HUES48 (cell line): ENCODE results near the gene AQP7.

Experiments used
- H3K27ac ChIP-seq: one replicate; pipeline ENCODE4 v1.7.0; 2013; ENCODE audit warnings: low read depth, low read length, inconsistent platforms
- H3K27me3 ChIP-seq: 2 replicates; pipeline ENCODE4 v1.6.1; 2013; ENCODE audit warnings: mild to moderate bottlenecking, low read length; ENCODE audit not compliant: control insufficient read depth, insufficient read depth
- H3K36me3 ChIP-seq: 2 replicates; pipeline ENCODE4 v1.6.1; 2013; ENCODE audit warnings: low read length; ENCODE audit not compliant: control insufficient read depth, insufficient read depth
- H3K4me1 ChIP-seq: 2 replicates; pipeline ENCODE4 v1.6.1; 2013; ENCODE audit warnings: mild to moderate bottlenecking, low read length; ENCODE audit not compliant: control insufficient read depth, insufficient read depth
- H3K4me3 ChIP-seq: 2 replicates; pipeline ENCODE4 v1.5.1; 2013; ENCODE audit warnings: mild to moderate bottlenecking, low read depth, low read length
- H3K9ac ChIP-seq: 2 replicates; pipeline ENCODE4 v1.6.1; 2013; ENCODE audit warnings: mild to moderate bottlenecking, low read depth, low read length, moderate library complexity
- H3K9me3 ChIP-seq: 2 replicates; pipeline ENCODE4 v1.6.1; 2013; ENCODE audit warnings: low read length; ENCODE audit not compliant: control insufficient read depth, insufficient read depth

AQP7 gene

DNA sequence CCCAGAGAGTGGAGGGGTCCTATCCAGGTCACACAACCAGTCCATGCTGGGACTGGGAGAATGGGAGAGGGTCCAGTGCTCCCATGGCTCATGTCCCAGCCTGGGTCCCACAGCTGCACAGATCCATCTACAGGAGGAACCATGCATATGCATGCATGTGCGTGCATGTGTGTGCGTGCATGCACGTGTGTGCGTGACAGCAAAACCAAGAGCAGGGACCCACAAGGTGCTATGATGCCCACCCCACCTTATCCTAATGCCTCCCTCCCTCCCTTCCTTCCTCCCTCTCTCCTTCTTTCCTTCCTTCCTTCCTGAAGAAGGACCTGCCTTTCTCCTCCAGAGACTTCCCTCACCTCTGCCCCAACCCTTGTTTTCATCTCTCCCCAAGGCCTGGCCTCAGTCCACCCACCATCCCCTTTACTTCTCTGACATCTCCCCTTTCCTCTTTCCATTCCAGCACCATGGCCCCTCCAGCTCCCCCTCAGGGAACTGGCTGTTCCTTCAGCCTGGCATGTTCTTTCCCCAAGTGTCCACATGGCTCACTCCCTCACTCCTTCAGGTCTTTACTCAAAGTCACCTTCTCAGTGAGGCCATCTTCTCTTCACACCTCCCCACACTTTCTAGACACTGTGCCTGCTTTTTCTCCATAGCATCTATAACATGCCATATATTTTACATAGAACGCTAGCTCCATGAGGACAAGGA is 21.8 kb downstream of the AQP7 start:
- Histone ChIP-seq H3K4me1 (peaks cover 9% of the 10 kb centered on the region), H3K9ac (0 out of 2 replicates have a peak overlapping the region, but pooled peaks have one; percentile 45), H3K27ac (peak overlapping the region; percentile 83), H3K9me3 (no peaks in the 10 kb centered on the region), H3K36me3 (no peaks in the 10 kb centered on the region), H3K27me3 (no peaks in the 10 kb centered on the region), H3K4me3 (no peak overlapping the region)

DNA sequence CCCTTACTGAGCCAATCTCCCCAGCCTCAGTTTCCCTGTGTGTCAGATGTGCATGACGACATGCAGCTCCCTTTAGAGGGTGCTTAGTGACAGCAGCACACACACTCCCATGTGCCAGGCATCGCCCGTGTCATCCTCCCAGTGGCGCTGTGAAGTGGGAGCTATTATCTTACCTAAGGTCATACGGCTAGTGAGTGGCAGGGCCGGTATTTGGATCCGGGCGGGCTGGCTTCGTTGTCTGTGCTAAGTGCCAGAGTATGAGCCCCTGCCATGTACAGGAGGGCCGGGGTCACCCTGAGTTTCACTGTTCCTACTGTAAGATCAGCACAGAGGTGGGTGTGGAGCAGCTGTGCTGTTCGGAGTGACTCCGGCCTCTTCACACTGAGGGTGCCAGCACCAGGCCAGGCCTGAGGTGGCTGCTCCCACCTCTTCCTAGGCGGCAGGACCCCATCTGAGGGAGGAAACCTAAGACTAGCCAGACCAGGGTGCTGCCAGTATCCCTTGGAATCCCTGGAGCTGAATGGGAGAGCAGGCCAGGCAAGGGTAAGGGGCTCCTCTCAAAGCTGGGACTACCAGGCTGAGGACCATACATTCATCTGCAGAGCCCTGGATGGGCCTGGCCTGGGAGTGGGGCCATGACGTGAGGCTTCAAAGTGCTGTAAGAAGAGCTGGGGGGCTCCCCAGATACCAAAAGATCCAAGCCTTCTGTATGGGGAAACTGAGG is 22.5 kb downstream of the AQP7 start:
- Histone ChIP-seq H3K27ac (no peak overlapping the region), H3K4me1 (peaks cover 12% of the 10 kb centered on the region), H3K9ac (no peak overlapping the region), H3K9me3 (no peaks in the 10 kb centered on the region), H3K36me3 (no peaks in the 10 kb centered on the region), H3K4me3 (no peak overlapping the region), H3K27me3 (no peaks in the 10 kb centered on the region)

DNA sequence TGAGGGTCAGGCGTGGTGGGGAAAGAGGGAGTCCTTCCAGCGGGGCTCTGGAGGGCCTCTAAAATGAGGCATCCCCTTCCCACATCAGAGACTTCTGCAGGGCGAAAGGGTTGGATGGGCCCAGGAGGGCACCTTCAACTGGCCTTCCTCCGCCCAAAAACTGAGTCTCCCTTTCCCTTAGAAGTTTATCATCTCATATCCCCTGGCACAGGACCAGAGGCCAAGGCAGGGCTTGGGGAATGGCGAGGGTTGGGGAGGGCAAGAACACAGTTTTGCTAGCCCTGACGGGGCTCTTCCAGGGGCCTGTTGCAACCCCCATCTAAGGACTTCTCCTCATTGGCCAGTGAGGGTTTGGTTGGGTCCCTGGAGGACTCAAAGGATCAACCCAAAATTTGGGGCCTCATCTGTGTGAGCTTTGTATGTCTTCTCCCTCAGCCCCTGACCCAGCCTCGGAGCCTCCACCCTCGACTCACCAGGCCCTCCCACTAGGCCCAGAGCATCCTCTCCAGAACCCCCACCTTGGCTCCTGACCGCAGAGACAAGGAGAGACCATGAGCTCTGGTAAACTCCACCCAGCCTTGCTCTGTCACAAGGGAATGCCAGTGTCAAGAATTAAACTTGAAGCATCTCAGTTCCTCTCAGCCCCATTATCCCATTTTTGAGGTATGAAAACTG is 24.1 kb downstream of the AQP7 start:
- Histone ChIP-seq H3K36me3 (no peaks in the 10 kb centered on the region), H3K27me3 (no peaks in the 10 kb centered on the region)

DNA sequence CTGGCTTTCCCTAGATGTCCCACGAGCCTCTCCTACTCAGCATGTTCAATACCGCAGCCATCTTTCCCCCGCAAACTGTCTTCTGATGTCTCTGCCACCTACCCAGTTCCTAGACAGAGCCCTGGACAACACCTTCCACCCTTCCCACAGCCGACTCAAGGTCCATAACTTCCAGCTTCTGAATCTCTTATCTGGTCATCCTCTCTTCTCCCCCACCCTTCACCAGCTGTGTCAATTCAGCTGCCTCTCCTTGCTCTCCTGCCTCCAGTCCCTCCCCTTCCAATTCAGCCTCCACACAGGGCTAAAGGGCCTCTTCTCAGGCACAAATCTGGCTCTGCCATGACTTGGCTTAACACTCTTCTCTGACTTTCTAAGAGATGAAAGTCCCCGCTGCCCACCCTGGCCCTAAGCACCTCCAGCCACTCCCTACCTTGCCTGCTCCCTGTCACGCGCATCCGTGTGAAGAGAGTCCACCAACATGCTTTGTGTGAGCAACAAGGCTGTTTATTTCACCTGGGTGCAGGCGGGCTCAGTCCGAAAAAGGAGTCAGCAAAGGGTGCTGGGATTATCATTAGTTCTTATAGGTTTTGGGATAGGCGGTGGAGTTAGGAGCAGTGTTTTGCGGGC is 25.2 kb downstream of the AQP7 start:
- no peaks in the 10 kb centered on the region for H3K36me3 ChIP-seq
- H3K27ac ChIP-seq = no peak overlapping the region
- H3K9me3 ChIP-seq = no peaks in the 10 kb centered on the region
- H3K27me3 ChIP-seq = no peaks in the 10 kb centered on the region
- no peak overlapping the region for H3K9ac ChIP-seq
- peaks cover 11% of the 10 kb centered on the region for H3K4me1 ChIP-seq
- no peak overlapping the region for H3K4me3 ChIP-seq

More for the DNA sequence above, 24.1 kb downstream of the AQP7 start:
- no peak overlapping the region for H3K4me3 ChIP-seq
- H3K9me3 ChIP-seq = no peaks in the 10 kb centered on the region
- H3K4me1 ChIP-seq = peaks cover 12% of the 10 kb centered on the region
- no peak overlapping the region for H3K9ac ChIP-seq
- no peak overlapping the region for H3K27ac ChIP-seq

DNA sequence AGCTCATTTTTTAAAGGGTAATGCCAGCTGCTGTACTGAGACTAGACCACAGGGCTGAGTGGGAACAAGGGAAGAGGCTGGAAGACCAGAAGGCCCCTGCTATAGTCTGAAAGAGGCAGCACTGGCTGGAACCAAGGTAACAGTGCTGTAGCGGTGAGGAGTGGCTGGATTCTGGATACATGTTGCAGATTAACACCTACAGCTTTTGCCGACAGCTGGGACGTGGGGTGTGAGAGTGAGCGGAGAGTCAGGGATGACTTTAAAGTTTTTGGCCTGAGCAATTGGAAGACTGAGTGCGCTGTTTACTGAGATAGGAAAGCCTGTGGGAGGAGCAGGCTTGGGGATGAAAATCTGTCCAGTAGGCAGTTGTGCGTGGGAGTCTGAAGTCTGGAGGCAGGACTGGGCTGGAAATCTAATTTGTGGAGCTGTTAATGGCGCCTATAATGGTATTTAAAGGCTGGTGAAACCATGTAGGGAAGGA is 26.5 kb downstream of the AQP7 start:
- H3K27me3 ChIP-seq = no peaks in the 10 kb centered on the region
- H3K9ac ChIP-seq = no peak overlapping the region
- no peak overlapping the region for H3K27ac ChIP-seq
- H3K4me3 ChIP-seq = no peak overlapping the region
- peaks cover 6% of the 10 kb centered on the region; the same call in 1 of the 2 replicates for H3K36me3 ChIP-seq
- no peaks in the 10 kb centered on the region for H3K9me3 ChIP-seq
- peaks cover 5% of the 10 kb centered on the region for H3K4me1 ChIP-seq

DNA sequence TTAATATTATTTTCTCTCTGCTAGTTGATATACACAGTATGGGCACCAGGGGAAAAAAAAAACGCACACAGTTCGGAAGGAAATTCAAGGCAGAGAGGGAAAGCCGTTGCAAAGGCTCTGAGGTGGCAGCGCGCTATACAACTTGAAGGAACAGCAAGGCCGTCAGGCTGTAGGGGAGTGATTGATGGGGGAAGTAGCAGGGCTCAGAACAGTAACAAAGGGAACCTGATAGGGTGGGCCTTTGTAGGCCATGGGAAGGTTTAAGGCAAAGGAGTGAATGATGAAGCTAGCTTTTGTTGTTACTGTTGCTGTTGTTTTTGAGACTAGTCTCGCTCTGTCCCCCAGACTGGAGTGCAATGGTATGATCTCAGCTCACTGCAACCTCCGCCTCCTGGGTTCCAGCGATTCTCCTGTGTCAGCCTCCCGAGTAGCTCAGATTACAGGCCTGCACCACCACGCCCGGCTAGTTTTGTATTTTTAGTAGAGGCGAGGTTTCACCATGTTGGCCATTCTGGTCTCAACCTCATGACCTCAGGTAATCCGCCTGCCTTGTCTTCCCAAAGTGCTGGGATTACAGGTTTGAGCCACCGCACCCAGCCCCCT is 27.0 kb downstream of the AQP7 start:
- H3K9ac ChIP-seq = peak overlapping the region; percentile 76
- H3K27me3 ChIP-seq = no peaks in the 10 kb centered on the region
- peaks cover 12% of the 10 kb centered on the region for H3K36me3 ChIP-seq
- peak overlapping the region; percentile 8; the same call in 1 of the 2 replicates for H3K4me3 ChIP-seq
- no peaks in the 10 kb centered on the region for H3K9me3 ChIP-seq
- H3K27ac ChIP-seq = peak overlapping the region; percentile 65
- peaks cover 3% of the 10 kb centered on the region; the same call in 1 of the 2 replicates for H3K4me1 ChIP-seq

DNA sequence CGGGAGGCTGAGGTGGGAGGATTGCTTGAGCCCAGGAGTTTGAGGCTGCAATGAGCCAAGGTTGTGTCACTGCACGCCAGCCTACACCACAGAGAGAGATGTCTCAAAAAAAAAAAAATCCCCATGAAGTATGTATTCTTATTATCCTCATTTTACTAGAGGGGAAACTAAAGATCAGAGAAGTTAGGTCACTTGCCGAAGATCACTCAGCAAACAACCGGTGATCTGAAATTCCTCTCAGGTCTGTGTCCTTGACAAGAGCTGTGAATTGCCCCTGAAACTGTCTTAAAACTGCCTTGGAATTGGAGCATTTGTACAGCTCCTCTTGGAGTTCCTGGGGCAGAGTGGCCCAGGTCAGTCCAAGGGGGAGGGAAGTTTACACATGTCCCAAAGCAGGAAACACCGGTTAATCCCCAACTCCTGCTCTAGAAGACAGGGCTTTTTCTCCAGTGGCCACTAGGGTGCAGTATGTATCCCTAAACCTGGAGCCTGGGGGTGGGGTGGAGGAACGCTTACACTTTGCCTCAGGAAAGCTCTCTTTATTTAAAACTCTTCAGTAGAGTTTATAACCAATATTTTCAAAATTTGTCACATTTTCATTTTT is 27.6 kb downstream of the AQP7 start:
- Histone ChIP-seq H3K27me3 (no peaks in the 10 kb centered on the region), H3K9me3 (no peaks in the 10 kb centered on the region), H3K9ac (no peak overlapping the region; the same call in 1 of the 2 replicates), H3K36me3 (peaks cover 18% of the 10 kb centered on the region), H3K4me1 (peaks cover 3% of the 10 kb centered on the region; the same call in 1 of the 2 replicates), H3K4me3 (peak overlapping the region; percentile 8; the same call in 1 of the 2 replicates), H3K27ac (peak overlapping the region; percentile 65)

DNA sequence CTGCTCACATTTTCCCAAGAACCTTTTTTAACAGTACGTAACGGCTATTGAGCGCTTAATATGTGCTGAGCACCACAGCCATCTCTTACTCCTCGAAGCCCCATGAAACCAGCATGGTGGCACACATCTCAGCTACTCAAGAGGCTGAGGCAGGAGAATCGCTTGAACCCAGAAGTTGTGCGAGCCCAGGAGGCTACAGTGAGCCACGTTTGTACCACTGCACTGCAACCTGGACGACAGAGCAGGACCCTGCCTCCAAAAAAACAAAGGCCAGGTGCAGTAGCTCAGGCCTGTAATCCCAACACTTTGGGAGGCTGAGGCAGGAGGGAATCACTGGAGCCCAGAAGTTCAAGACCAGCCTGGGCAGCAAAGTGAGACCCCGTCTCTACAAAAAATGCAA is 28.2 kb downstream of the AQP7 start:
- Histone ChIP-seq H3K36me3 (peaks cover 23% of the 10 kb centered on the region), H3K4me1 (peaks cover 3% of the 10 kb centered on the region; the same call in 1 of the 2 replicates), H3K4me3 (no peak overlapping the region), H3K9me3 (no peaks in the 10 kb centered on the region), H3K27ac (no peak overlapping the region), H3K27me3 (no peaks in the 10 kb centered on the region), H3K9ac (no peak overlapping the region)

DNA sequence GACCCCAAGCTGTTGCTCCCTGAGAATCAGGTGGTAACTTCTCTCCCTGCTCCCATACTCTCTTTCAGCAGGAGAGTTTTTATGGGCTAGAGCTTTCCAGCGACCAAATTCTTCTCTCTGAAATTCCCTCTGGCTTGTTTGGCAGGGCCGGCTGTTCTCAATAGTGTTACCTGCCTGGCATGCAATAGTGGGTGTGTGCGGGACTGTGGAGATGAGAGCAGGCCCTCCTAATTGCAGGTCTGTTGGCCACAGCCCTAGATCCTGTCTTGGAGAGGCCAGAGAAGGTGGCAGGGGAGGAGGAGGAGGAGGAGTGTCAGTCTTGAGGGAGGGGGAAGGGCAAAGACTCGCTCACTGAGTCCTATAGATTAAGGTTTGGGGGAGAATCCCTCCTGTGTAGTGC is 29.5 kb downstream of the AQP7 start:
- Histone ChIP-seq H3K27me3 (no peaks in the 10 kb centered on the region), H3K4me3 (no peak overlapping the region), H3K27ac (no peak overlapping the region), H3K4me1 (peaks cover 3% of the 10 kb centered on the region; the same call in 1 of the 2 replicates), H3K9ac (no peak overlapping the region), H3K9me3 (no peaks in the 10 kb centered on the region), H3K36me3 (peaks cover 30% of the 10 kb centered on the region)

DNA sequence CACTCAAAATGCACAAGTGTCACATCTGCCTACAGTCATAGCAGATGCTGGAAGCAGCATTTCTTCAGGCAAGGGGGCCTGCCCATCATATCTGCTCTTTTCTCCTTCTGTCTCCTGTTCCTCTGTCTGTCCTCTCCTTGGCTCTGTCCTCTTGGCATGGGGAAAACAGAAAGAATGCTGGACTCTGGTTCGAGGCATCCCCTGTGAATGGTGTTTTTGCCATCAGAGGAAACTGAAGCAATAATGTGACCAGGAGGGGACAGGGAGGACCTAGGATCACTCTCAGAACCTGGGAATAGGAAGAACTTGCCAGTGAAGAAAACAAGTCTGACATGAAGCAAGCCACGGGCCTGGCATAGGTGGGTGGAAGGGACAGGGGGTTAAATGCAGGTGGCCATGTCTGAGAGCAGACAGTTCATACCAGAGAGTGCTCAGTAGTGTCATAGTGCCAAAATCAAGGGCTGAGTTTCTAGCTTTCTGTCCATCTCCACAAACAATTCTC is 35.3 kb downstream of the AQP7 start:
- no peak overlapping the region for H3K9ac ChIP-seq
- no peaks in the 10 kb centered on the region for H3K4me1 ChIP-seq
- H3K36me3 ChIP-seq = peaks cover 53% of the 10 kb centered on the region
- no peak overlapping the region for H3K27ac ChIP-seq
- H3K27me3 ChIP-seq = no peaks in the 10 kb centered on the region
- H3K9me3 ChIP-seq = no peaks in the 10 kb centered on the region
- no peak overlapping the region for H3K4me3 ChIP-seq
